ENCODE measurements around the gene SNX3. TPM values are rescaled to one million over a fixed set of nuclear protein-coding genes. Genes with fewer than 3 reads are reported as not detected.
"Not testable (repeated sequence)": the region's sequence is repeated elsewhere in the genome, so short reads cannot be mapped to it uniquely, and the experiment has no call there.

The SNX3 gene
- 245 TPM for total RNA-seq
- long read RNA-seq, transcript SNX3-201 (4 exons, 1,755 nt): major isoform, 418 of 440 reads
- long read RNA-seq, transcript SNX3-202 (4 exons, 890 nt): minor isoform, 18 of 440 reads
- long read RNA-seq, partial matches to known transcripts: 1 of 440 reads
- long read RNA-seq, other reads (novel, unspliced or antisense): 3 of 440 reads

- Histone ChIP-seq H3K4me1 (peaks cover 60% of the 10 kb centered on the region), H3K27me3 (ENCODE audit: low read depth) (no peaks in the 10 kb centered on the region), H3K9me3 (replicated peaks) (no peaks in the 10 kb centered on the region), H3K27ac (replicated peaks) (peak within 1 kb of the TSS; percentile 96), H3K36me3 (peaks cover 3% of the 10 kb centered on the region), H3K4me3 (peak within 1 kb of the TSS; percentile 82)
- TF ChIP-seq CTCF (IDR thresholded peaks at IDR 0.05; ENCODE audit: borderline replicate concordance): peak; percentile 25
- DNase-seq: peak; percentile 96
- intact Hi-C loops (cut with micrococcal nuclease): no loop called here
Measured at GRCh38 chr6:108260809-108261569, at the start of gene SNX3. Gene SNX3 (minus strand): TSS chr6:108261040. CDS start chr6:108260921, 119 bp downstream.

- Histone ChIP-seq H3K4me1 (no peaks in the 10 kb centered on the region), H3K4me3 (no peak overlapping the region), H3K9me3 (replicated peaks) (no peaks in the 10 kb centered on the region), H3K27ac (replicated peaks) (no peak overlapping the region), H3K27me3 (ENCODE audit: low read depth) (no peaks in the 10 kb centered on the region), H3K36me3 (no peaks in the 10 kb centered on the region)
- TF ChIP-seq CTCF (IDR thresholded peaks at IDR 0.05; ENCODE audit: borderline replicate concordance): no peak
- intact Hi-C loops (cut with micrococcal nuclease): no loop called here
- DNase-seq: no peak
Measured at GRCh38 chr6:108309844-108310243, 49.0 kb upstream of the SNX3 start.

GRCh38 chr6:108308641-108309040, 47.8 kb upstream of the SNX3 start:
- intact Hi-C loops (cut with micrococcal nuclease); H3K36me3 ChIP-seq; H3K9me3 ChIP-seq (replicated peaks); DNase-seq; H3K27ac ChIP-seq (replicated peaks); H3K4me3 ChIP-seq; H3K4me1 ChIP-seq; H3K27me3 ChIP-seq (ENCODE audit: low read depth): not testable (repeated sequence)

GRCh38 chr6:108304646-108305045, 43.8 kb upstream of the SNX3 start:
- intact Hi-C loops (cut with micrococcal nuclease): no loop called here
- Histone ChIP-seq H3K4me3 (no peak overlapping the region), H3K27me3 (ENCODE audit: low read depth) (no peaks in the 10 kb centered on the region)

GRCh38 chr6:108302386-108302785, 41.5 kb upstream of the SNX3 start:
- no peaks in the 10 kb centered on the region for H3K4me1 ChIP-seq
- H3K27me3 ChIP-seq (ENCODE audit: low read depth): no peaks in the 10 kb centered on the region
- H3K9me3 ChIP-seq (replicated peaks): no peaks in the 10 kb centered on the region
- no peak overlapping the region for H3K4me3 ChIP-seq
- no peak for DNase-seq
- H3K27ac ChIP-seq (replicated peaks): no peak overlapping the region
- H3K36me3 ChIP-seq: no peaks in the 10 kb centered on the region
- no peak for TF ChIP-seq CTCF (IDR thresholded peaks at IDR 0.05; ENCODE audit: borderline replicate concordance)
- intact Hi-C loops (cut with micrococcal nuclease): no loop called here

More at GRCh38 chr6:108304646-108305045, 43.8 kb upstream of the SNX3 start:
- no peaks in the 10 kb centered on the region for H3K9me3 ChIP-seq (replicated peaks)
- TF ChIP-seq CTCF (IDR thresholded peaks at IDR 0.05; ENCODE audit: borderline replicate concordance): no peak
- no peaks in the 10 kb centered on the region for H3K4me1 ChIP-seq
- no peaks in the 10 kb centered on the region for H3K36me3 ChIP-seq
- no peak for DNase-seq
- no peak overlapping the region for H3K27ac ChIP-seq (replicated peaks)

GRCh38 chr6:108295676-108296075, 34.8 kb upstream of the SNX3 start:
- no peak for TF ChIP-seq CTCF (IDR thresholded peaks at IDR 0.05; ENCODE audit: borderline replicate concordance)

More at GRCh38 chr6:108295676-108296075, 34.8 kb upstream of the SNX3 start:
- no peak for DNase-seq
- Histone ChIP-seq H3K4me3 (peak overlapping the region; percentile 83), H3K9me3 (replicated peaks) (no peaks in the 10 kb centered on the region), H3K36me3 (no peaks in the 10 kb centered on the region), H3K27me3 (ENCODE audit: low read depth) (no peaks in the 10 kb centered on the region), H3K27ac (replicated peaks) (peak overlapping the region; percentile 98), H3K4me1 (peaks cover 22% of the 10 kb centered on the region)
- intact Hi-C loops (cut with micrococcal nuclease): no loop called here

Measured in left ventricle myocardium inferior (tissue), 1 donor.